ENCODE measurements around the gene CD300LF.
A peak's percentile ranks its signal among the peaks of the same experiment; 100 is the strongest.

The CD300LF gene

GRCh38 chr17:74748279-74748528, 35.5 kb upstream of the CD300LF start:
- H3K4me3 ChIP-seq (ENCODE audit: low read length): peak overlapping the region; percentile 52
- no peak for DNase-seq (ENCODE audit: low read depth, low spot score)

GRCh38 chr17:74746922-74747321, 34.2 kb upstream of the CD300LF start:
- DNase-seq (ENCODE audit: low read depth, low spot score): no peak
- H3K4me3 ChIP-seq (ENCODE audit: low read length): no peak overlapping the region

- H3K4me3 ChIP-seq (ENCODE audit: low read length): no peak overlapping the region
- DNase-seq (ENCODE audit: low read depth, low spot score): no peak
These were observed 33.7 kb upstream of the CD300LF start for GRCh38 chr17:74746376-74746775.

GRCh38 chr17:74745548-74746177, 32.9 kb upstream of the CD300LF start:
- no peak for DNase-seq (ENCODE audit: low read depth, low spot score)
- no peak overlapping the region for H3K4me3 ChIP-seq (ENCODE audit: low read length)

GRCh38 chr17:74744714-74745547, 32.2 kb upstream of the CD300LF start:
- no peak overlapping the region for H3K4me3 ChIP-seq (ENCODE audit: low read length)
- DNase-seq (ENCODE audit: low read depth, low spot score): no peak

GRCh38 chr17:74744349-74744713, 31.6 kb upstream of the CD300LF start:
- no peak overlapping the region for H3K4me3 ChIP-seq (ENCODE audit: low read length)
- no peak for DNase-seq (ENCODE audit: low read depth, low spot score)

- no peak for DNase-seq (ENCODE audit: low read depth, low spot score)
- H3K4me3 ChIP-seq (ENCODE audit: low read length): no peak overlapping the region
These were observed 31.0 kb upstream of the CD300LF start for GRCh38 chr17:74743755-74744154.

GRCh38 chr17:74742978-74743545, 30.3 kb upstream of the CD300LF start:
- DNase-seq (ENCODE audit: low read depth, low spot score): no peak
- no peak overlapping the region for H3K4me3 ChIP-seq (ENCODE audit: low read length)

GRCh38 chr17:74742153-74742515, 29.4 kb upstream of the CD300LF start:
- peak; percentile 89 for DNase-seq (ENCODE audit: low read depth, low spot score)
- peak overlapping the region; percentile 32 for H3K4me3 ChIP-seq (ENCODE audit: low read length)

- no peak for DNase-seq (ENCODE audit: low read depth, low spot score)
- no peak overlapping the region for H3K4me3 ChIP-seq (ENCODE audit: low read length)
These were observed 28.1 kb upstream of the CD300LF start for GRCh38 chr17:74740641-74741387.

- DNase-seq (ENCODE audit: low read depth, low spot score): no peak
These were observed 27.4 kb upstream of the CD300LF start for GRCh38 chr17:74740173-74740572.

GRCh38 chr17:74739227-74739831, 26.6 kb upstream of the CD300LF start:
- peak overlapping the region; percentile 82 for H3K4me3 ChIP-seq (ENCODE audit: low read length)
- DNase-seq (ENCODE audit: low read depth, low spot score): peak; percentile 70

More at GRCh38 chr17:74740173-74740572, 27.4 kb upstream of the CD300LF start:
- no peak overlapping the region for H3K4me3 ChIP-seq (ENCODE audit: low read length)

GRCh38 chr17:74738051-74738996, 25.6 kb upstream of the CD300LF start:
- peak; percentile 91 for DNase-seq (ENCODE audit: low read depth, low spot score)
- peak overlapping the region; percentile 82 for H3K4me3 ChIP-seq (ENCODE audit: low read length)

- DNase-seq (ENCODE audit: low read depth, low spot score): no peak
- peak overlapping the region; percentile 82 for H3K4me3 ChIP-seq (ENCODE audit: low read length)
These were observed 24.8 kb upstream of the CD300LF start for GRCh38 chr17:74737299-74738050.

GRCh38 chr17:74736513-74737298, 24.0 kb upstream of the CD300LF start, which contains the start of gene RAB37:
RAB37 (plus strand) TSS chr17:74737256; CDS start chr17:74737273, 17 bp downstream.
- H3K4me3 ChIP-seq (ENCODE audit: low read length): peak within 1 kb of the TSS; percentile 82
- no peak for DNase-seq (ENCODE audit: low read depth, low spot score)

- no peak overlapping the region for H3K4me3 ChIP-seq (ENCODE audit: low read length)
- DNase-seq (ENCODE audit: low read depth, low spot score): no peak
These were observed 21.5 kb upstream of the CD300LF start for GRCh38 chr17:74734256-74734655.
